ENCODE results near the gene PXK.

DNA sequence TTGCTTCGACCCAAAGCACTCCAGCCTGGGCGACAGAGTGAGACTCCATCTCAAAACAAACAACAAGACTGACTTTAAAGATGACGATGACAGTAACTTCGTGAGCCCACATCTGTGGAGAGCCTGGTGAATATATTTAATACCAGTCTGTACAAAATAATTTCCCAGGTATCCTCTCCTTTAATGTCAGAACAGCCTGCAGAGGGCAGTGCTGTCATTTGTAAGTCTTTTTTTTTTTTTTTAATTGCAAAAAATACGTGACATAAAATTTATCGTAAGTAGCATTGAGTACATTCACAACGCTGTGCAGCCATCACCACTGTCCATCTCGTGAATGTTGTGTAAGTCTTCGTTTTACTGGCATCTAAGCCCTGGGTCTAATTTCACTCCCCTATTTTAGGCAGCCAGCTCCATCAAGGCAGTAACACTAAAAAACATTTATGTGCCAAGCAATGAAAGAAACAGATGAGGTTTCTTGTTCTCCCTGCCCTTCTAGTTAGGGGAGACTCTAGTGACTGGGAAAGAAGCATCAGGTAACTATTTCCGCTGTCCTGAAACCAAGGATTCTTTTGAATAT lies 25.0 kb upstream of the PXK start:
- no peak for TF ChIP-seq CEBPB (IDR thresholded peaks at IDR 0.05)
- TF ChIP-seq RAD21 (IDR thresholded peaks at IDR 0.05; ENCODE audit: low read depth): peak; percentile 36; the same call in 1 of the 2 replicates
- no peak for TF ChIP-seq EP300 (IDR thresholded peaks at IDR 0.05; ENCODE audit: borderline replicate concordance)
- TF ChIP-seq TEAD4 (IDR thresholded peaks at IDR 0.05): no peak

Data from Ishikawa (cell line).